GM13976 (cell line): ENCODE results near the gene CLNS1A.

Experiments used
- DNase-seq: peaks from one replicate; pipeline ENCODE4 v3.0.0; 2012; ENCODE audit warnings: low spot score
- CTCF ChIP-seq: IDR thresholded peaks from 2 replicates; pipeline ENCODE4 v1.5.1; 2012; ENCODE audit warnings: borderline replicate concordance, mild to moderate bottlenecking; ENCODE audit not compliant: insufficient read depth; ENCODE audit errors: extremely low read depth, missing control alignments, control extremely low read depth
- in situ Hi-C: fragments of 300-500 bp; cut with MboI; formaldehyde crosslinking; loops from one replicate; pipeline ENCODE4 v1.12.0; 2022; ENCODE audit warnings: low sequenced_read_pairs, mixed read lengths, inconsistent platforms; ENCODE audit not compliant: unreplicated experiment

The CLNS1A gene

GRCh38 chr11:77637345-77638165, at the start of gene CLNS1A:
TSS of gene CLNS1A (minus strand) at chr11:77637794. CDS start at chr11:77637714, 80 bp downstream.
- in situ Hi-C loops: no loop called here
- TF ChIP-seq CTCF: no peak
- DNase-seq: peak; percentile 88

- in situ Hi-C loops: no loop called here
- no peak for DNase-seq
- no peak for TF ChIP-seq CTCF
Measured at GRCh38 chr11:77687088-77687487, 49.5 kb upstream of the CLNS1A start.

GRCh38 chr11:77677138-77677537, 39.5 kb upstream of the CLNS1A start:
- DNase-seq: no peak
- TF ChIP-seq CTCF: no peak
- in situ Hi-C loops: no loop called here

GRCh38 chr11:77672264-77672663, 34.7 kb upstream of the CLNS1A start:
- in situ Hi-C loops: no loop called here
- TF ChIP-seq CTCF: no peak
- DNase-seq: no peak

GRCh38 chr11:77669848-77670511, 32.4 kb upstream of the CLNS1A start:
- in situ Hi-C loops: no loop called here
- TF ChIP-seq CTCF: no peak
- DNase-seq: no peak

- no peak for DNase-seq
- no peak for TF ChIP-seq CTCF
- in situ Hi-C loops: no loop called here
Measured at GRCh38 chr11:77668760-77669159, 31.2 kb upstream of the CLNS1A start.
